Sigmoid colon (tissue), 7 donors: Measurements from ENCODE around the gene TOX2. TPM values are rescaled to one million over a fixed set of nuclear protein-coding genes. Genes with fewer than 3 reads are reported as not detected.

Experiments
- DNase-seq: peaks from one replicate; pipeline ENCODE4 v3.0.0-alpha.2; 2019
- H3K27ac ChIP-seq, 4 donors: fragments of 200-600 bp; sonication (generic); one replicate each; pipeline ENCODE4 v1.5.1; 2016 to 2019; ENCODE audit warnings: mild to moderate bottlenecking in 1 of 4
- H3K27me3 ChIP-seq, 3 donors: fragments of 200-600 bp; sonication (generic); one replicate each; pipeline ENCODE4 v1.5.1; 2019; ENCODE audit warnings: mild to moderate bottlenecking in 1 of 3
- H3K36me3 ChIP-seq, 4 donors: fragments of 200-600 bp; sonication (generic); one replicate each; pipeline ENCODE4 v1.5.1; 2016 to 2019
- H3K4me1 ChIP-seq, 4 donors: fragments of 200-600 bp; sonication (generic); one replicate each; pipeline ENCODE4 v1.5.1; 2017 to 2019
- H3K4me3 ChIP-seq, 4 donors: fragments of 200-600 bp; sonication (generic); one replicate each; pipeline ENCODE4 v1.5.1; 2017 to 2019; ENCODE audit warnings: mild to moderate bottlenecking in 2 of 4, moderate library complexity in 1 of 4
- H3K9me3 ChIP-seq, 4 donors: fragments of 200-600 bp in 3 of 4; sonication (generic) in 3 of 4; one replicate each; pipeline versions ENCODE4 v1.5.1 to v1.6.1; 2013 to 2019
- CTCF ChIP-seq, 4 experiments: fragments of 450-650 bp in 3 of 4; fragments of 200-600 bp in 1 of 4; IDR thresholded peaks; one replicate each; pipeline ENCODE4 v1.5.1; 2016 to 2019; ENCODE audit warnings: antibody characterized with exemption in 4 of 4, mild to moderate bottlenecking in 3 of 4, moderate library complexity in 2 of 4
- EP300 ChIP-seq, 4 donors: sonication (generic); formaldehyde crosslinking; IDR thresholded peaks; one replicate each; pipeline ENCODE4 v1.6.1; 2017; ENCODE audit warnings: antibody characterized with exemption in 4 of 4
- POLR2A ChIP-seq, 2 donors: fragments of 450-650 bp; IDR thresholded peaks; one replicate each; pipeline ENCODE4 v1.6.1; 2016; ENCODE audit warnings: antibody characterized with exemption in 2 of 2, mild to moderate bottlenecking in 2 of 2, moderate library complexity in 2 of 2
- POLR2AphosphoS5 ChIP-seq, 4 donors: sonication (generic); formaldehyde crosslinking; IDR thresholded peaks; one replicate each; pipeline ENCODE4 v1.6.1; 2017; ENCODE audit warnings: antibody characterized with exemption in 4 of 4
- WGBS, 2 donors: extraction: QIAGEN DNeasy Blood & Tissue Kit; methylation state at CpG; one replicate each; pipeline ENCODE4 v1.1.7; 2013; 5-methylcytosine and 5-hydroxymethylcytosine counted together
- intact Hi-C: fragments of 100-400 bp; cut with DNase I; formaldehyde crosslinking; loops from one replicate; pipeline ENCODE4 v1.15.1; 2023
- polyA plus RNA-seq, 3 donors: library from polyadenylated mRNA; stranded (reverse); fragments of 200-250 nt; gene quantifications; one replicate each; pipeline ENCODE4 v1.2.3, GENCODE V29; 2013
- total RNA-seq, 4 donors: library from RNA; depleted of rRNA; stranded (reverse); fragments of >200 nt; gene quantifications; one replicate each; pipeline ENCODE4 v1.1.0, GENCODE V29; 2016
- donor health status: healthy with polysubstance abuse.
- donor health status: Bipolar disorder and iron deficiency.
- donor health status: healthy.

The TOX2 gene
- total and polyA plus RNA-seq, 7 donors = 0.27 to 8.1 (median 1.7) TPM

DNA sequence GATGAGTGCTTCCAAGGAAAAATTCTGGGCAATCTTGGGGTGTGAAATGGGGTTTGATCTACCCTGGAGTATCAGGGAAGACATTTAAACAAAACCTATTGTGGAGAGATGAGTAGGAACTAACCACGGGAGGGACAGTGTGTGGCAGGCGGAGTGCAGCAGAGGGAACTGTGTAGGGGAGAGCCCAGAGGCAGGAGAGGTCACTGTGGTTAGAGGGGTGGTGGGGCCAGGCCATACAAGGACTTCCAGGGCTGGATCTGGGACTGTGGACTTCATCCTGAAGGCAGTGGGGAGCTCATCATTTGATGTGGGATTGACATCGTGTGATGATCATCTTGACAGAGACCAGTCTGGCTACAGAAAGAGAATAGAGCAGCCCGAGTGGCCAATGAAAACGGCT is 89.0 kb downstream of the TOX2 start:
- Histone ChIP-seq H3K4me1 (no peaks in the 10 kb centered on the region), H3K9me3 (peaks cover 0 to 2% (median 0%) of the 10 kb centered on the region in 4 donors), H3K4me3 (no peak overlapping the region), H3K36me3 (no peaks in the 10 kb centered on the region), H3K27me3 (no peaks in the 10 kb centered on the region), H3K27ac (no peak overlapping the region)
- DNase-seq = no peak
- 91 to 92% methylated on average over 5 of the region's 5 CpGs for WGBS, 2 donors
- TF ChIP-seq POLR2AphosphoS5 (IDR thresholded peaks at IDR 0.05) (no peak), POLR2A (IDR thresholded peaks at IDR 0.05) (no peak), EP300 (IDR thresholded peaks at IDR 0.05) (no peak), CTCF (IDR thresholded peaks at IDR 0.05) (no peak)
- intact Hi-C loops = no loop called here

- TF ChIP-seq POLR2A (IDR thresholded peaks at IDR 0.05) = no peak
- TF ChIP-seq POLR2AphosphoS5 (IDR thresholded peaks at IDR 0.05) = no peak
- no peak for TF ChIP-seq CTCF (IDR thresholded peaks at IDR 0.05)
- TF ChIP-seq EP300 (IDR thresholded peaks at IDR 0.05) = no peak
- no peak for DNase-seq
- Histone ChIP-seq H3K27ac (no peak overlapping the region), H3K27me3 (no peaks in the 10 kb centered on the region), H3K9me3 (peaks cover 0 to 2% (median 0%) of the 10 kb centered on the region in 4 donors), H3K4me1 (peaks cover 0 to 2% (median 0%) of the 10 kb centered on the region in 4 donors), H3K4me3 (no peak overlapping the region), H3K36me3 (no peaks in the 10 kb centered on the region)
- 94 to 97% methylated on average over 4 of the region's 4 CpGs for WGBS, 2 donors
- intact Hi-C loops = no loop called here
Measured at GRCh38 chr20:44004306-44004915, 89.8 kb downstream of the TOX2 start.

GRCh38 chr20:44005661-44006060 is 91.0 kb downstream of the TOX2 start:
- Histone ChIP-seq H3K27ac (no peak overlapping the region), H3K9me3 (no peaks in the 10 kb centered on the region), H3K27me3 (no peaks in the 10 kb centered on the region), H3K4me1 (peaks cover 0 to 5% (median 0%) of the 10 kb centered on the region in 4 donors), H3K36me3 (no peaks in the 10 kb centered on the region), H3K4me3 (no peak overlapping the region)
- intact Hi-C loops = no loop called here
- TF ChIP-seq CTCF (IDR thresholded peaks at IDR 0.05) (no peak), POLR2A (IDR thresholded peaks at IDR 0.05) (no peak), POLR2AphosphoS5 (IDR thresholded peaks at IDR 0.05) (no peak), EP300 (IDR thresholded peaks at IDR 0.05) (no peak)
- WGBS, 2 donors = 79 to 81% methylated on average over 3 of the region's 3 CpGs
- no peak for DNase-seq

- H3K36me3 ChIP-seq = no peaks in the 10 kb centered on the region
- WGBS, 2 donors = 93 to 97% methylated on average over 6 of the region's 6 CpGs
- H3K4me1 ChIP-seq = peaks cover 0 to 5% (median 0%) of the 10 kb centered on the region in 4 donors
- TF ChIP-seq CTCF (IDR thresholded peaks at IDR 0.05) (no peak), POLR2A (IDR thresholded peaks at IDR 0.05) (no peak), EP300 (IDR thresholded peaks at IDR 0.05) (no peak), POLR2AphosphoS5 (IDR thresholded peaks at IDR 0.05) (no peak)
- H3K9me3 ChIP-seq = no peaks in the 10 kb centered on the region
- no peaks in the 10 kb centered on the region for H3K27me3 ChIP-seq
- no peak overlapping the region for H3K27ac ChIP-seq
- intact Hi-C loops = no loop called here
- H3K4me3 ChIP-seq = no peak overlapping the region
- no peak for DNase-seq
Measured at GRCh38 chr20:44006126-44006525, 91.5 kb downstream of the TOX2 start.

GRCh38 chr20:44006578-44006977 is 91.9 kb downstream of the TOX2 start:
- H3K9me3 ChIP-seq = no peaks in the 10 kb centered on the region
- H3K4me1 ChIP-seq = peaks cover 0 to 5% (median 0%) of the 10 kb centered on the region in 4 donors
- WGBS, 2 donors = 91 to 96% methylated on average over 9 of the region's 9 CpGs
- H3K27me3 ChIP-seq = no peaks in the 10 kb centered on the region
- DNase-seq = no peak
- no peak for TF ChIP-seq EP300 (IDR thresholded peaks at IDR 0.05)
- no peaks in the 10 kb centered on the region for H3K36me3 ChIP-seq
- H3K4me3 ChIP-seq = no peak overlapping the region
- intact Hi-C loops = no loop called here
- H3K27ac ChIP-seq = no peak overlapping the region
